DOHH2 (cell line): ENCODE data around the gene KLHDC8B.

Source experiments
- H3F3A ChIP-seq: fragments of 200-600 bp; sonication (generic), shearing (Covaris generic); 2 replicates; pipeline ENCODE4 v1.6.0; 2016; ENCODE audit warnings: antibody characterized with exemption, mild to moderate bottlenecking; ENCODE audit not compliant: control insufficient read depth, insufficient read depth
- H3K27ac ChIP-seq: fragments of 200-600 bp; sonication (generic); 2 replicates; pipeline ENCODE4 v1.5.1; 2014; ENCODE audit warnings: low read depth, mild to moderate bottlenecking, low read length, moderate library complexity
- H3K27me3 ChIP-seq: fragments of 200-600 bp; sonication (generic); 2 replicates; pipeline ENCODE4 v1.6.1; 2014; ENCODE audit warnings: mild to moderate bottlenecking, low read length, mixed read lengths; ENCODE audit not compliant: control insufficient read depth
- H3K36me3 ChIP-seq: fragments of 200-600 bp; sonication (generic); 2 replicates; pipeline ENCODE4 v1.6.1; 2014; ENCODE audit warnings: mild to moderate bottlenecking, low read length, moderate library complexity, mixed read lengths; ENCODE audit not compliant: control insufficient read depth
- H3K4me1 ChIP-seq: fragments of 200-600 bp; sonication (generic); 2 replicates; pipeline ENCODE4 v1.6.1; 2014; ENCODE audit warnings: mild to moderate bottlenecking, low read length, mixed read lengths; ENCODE audit not compliant: control insufficient read depth
- H3K4me2 ChIP-seq: fragments of 200-600 bp; sonication (generic); 2 replicates; pipeline ENCODE4 v1.6.0; 2014; ENCODE audit warnings: mild to moderate bottlenecking, low read length, moderate library complexity
- H3K4me3 ChIP-seq: fragments of 200-600 bp; sonication (generic); 2 replicates; pipeline ENCODE4 v1.5.1; 2014; ENCODE audit warnings: mild to moderate bottlenecking, low read length, mixed read lengths
- H3K79me2 ChIP-seq: fragments of 200-600 bp; sonication (generic); 2 replicates; pipeline ENCODE4 v1.6.1; 2014; ENCODE audit warnings: mild to moderate bottlenecking, low read length, mixed read lengths; ENCODE audit not compliant: control insufficient read depth
- H3K9me2 ChIP-seq: fragments of 200-600 bp; sonication (generic); replicated peaks from 2 replicates; pipeline ENCODE4 v1.6.1; 2014; ENCODE audit warnings: mild to moderate bottlenecking, low read length, mixed read lengths; ENCODE audit not compliant: control insufficient read depth
- H3K9me3 ChIP-seq: fragments of 200-600 bp; sonication (generic); 2 replicates; pipeline ENCODE4 v1.6.1; 2014; ENCODE audit warnings: antibody characterized with exemption, low read length, mixed read lengths; ENCODE audit not compliant: control insufficient read depth, insufficient read depth
- H4K20me1 ChIP-seq: fragments of 200-600 bp; sonication (generic); 2 replicates; pipeline ENCODE4 v1.6.0; 2014; ENCODE audit warnings: low read depth, mild to moderate bottlenecking, antibody characterized with exemption, low read length, moderate library complexity; ENCODE audit not compliant: control insufficient read depth, insufficient read depth
- EZH2phosphoT487 ChIP-seq: fragments of 200-600 bp; sonication (generic); IDR thresholded peaks from 2 replicates; pipeline ENCODE4 v1.6.1; 2017; ENCODE audit warnings: borderline replicate concordance, mild to moderate bottlenecking, antibody characterized with exemption, low read length, moderate library complexity, mixed read lengths
- TF ChIP-seq, protein P1 (sequence below): fragments of 200-600 bp; sonication (generic); IDR thresholded peaks from one replicate; pipeline ENCODE4 v1.5.1; 2014; ENCODE audit warnings: antibody characterized with exemption, mild to moderate bottlenecking, low read depth, low read length; ENCODE audit not compliant: poor library complexity, severe bottlenecking

Gene KLHDC8B

GRCh38 chr3:49151610-49152009 lies 19.8 kb upstream of the KLHDC8B start:
- Histone ChIP-seq H3K27ac (no peak overlapping the region), H3K9me3 (no peaks in the 10 kb centered on the region), H3K79me2 (no peaks in the 10 kb centered on the region), H3K27me3 (no peaks in the 10 kb centered on the region), H3F3A (no peaks in the 10 kb centered on the region), H4K20me1 (no peaks in the 10 kb centered on the region), H3K4me3 (no peak overlapping the region), H3K36me3 (no peaks in the 10 kb centered on the region), H3K9me2 (no peaks in the 10 kb centered on the region), H3K4me1 (no peaks in the 10 kb centered on the region), H3K4me2 (no peak overlapping the region)
- TF ChIP-seq EZH2phosphoT487 = no peak
- TF ChIP-seq, protein P1, sequence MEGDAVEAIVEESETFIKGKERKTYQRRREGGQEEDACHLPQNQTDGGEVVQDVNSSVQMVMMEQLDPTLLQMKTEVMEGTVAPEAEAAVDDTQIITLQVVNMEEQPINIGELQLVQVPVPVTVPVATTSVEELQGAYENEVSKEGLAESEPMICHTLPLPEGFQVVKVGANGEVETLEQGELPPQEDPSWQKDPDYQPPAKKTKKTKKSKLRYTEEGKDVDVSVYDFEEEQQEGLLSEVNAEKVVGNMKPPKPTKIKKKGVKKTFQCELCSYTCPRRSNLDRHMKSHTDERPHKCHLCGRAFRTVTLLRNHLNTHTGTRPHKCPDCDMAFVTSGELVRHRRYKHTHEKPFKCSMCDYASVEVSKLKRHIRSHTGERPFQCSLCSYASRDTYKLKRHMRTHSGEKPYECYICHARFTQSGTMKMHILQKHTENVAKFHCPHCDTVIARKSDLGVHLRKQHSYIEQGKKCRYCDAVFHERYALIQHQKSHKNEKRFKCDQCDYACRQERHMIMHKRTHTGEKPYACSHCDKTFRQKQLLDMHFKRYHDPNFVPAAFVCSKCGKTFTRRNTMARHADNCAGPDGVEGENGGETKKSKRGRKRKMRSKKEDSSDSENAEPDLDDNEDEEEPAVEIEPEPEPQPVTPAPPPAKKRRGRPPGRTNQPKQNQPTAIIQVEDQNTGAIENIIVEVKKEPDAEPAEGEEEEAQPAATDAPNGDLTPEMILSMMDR = no peak

GRCh38 chr3:49153349-49153912 lies 18.0 kb upstream of the KLHDC8B start:
- H3K9me2 ChIP-seq = no peaks in the 10 kb centered on the region
- H3K4me1 ChIP-seq = no peaks in the 10 kb centered on the region
- H3K9me3 ChIP-seq = no peaks in the 10 kb centered on the region
- no peaks in the 10 kb centered on the region for H3K36me3 ChIP-seq
- H3K27me3 ChIP-seq = no peaks in the 10 kb centered on the region
- no peak overlapping the region for H3K4me3 ChIP-seq
- TF ChIP-seq, protein P1 = no peak
- TF ChIP-seq EZH2phosphoT487 = no peak
- no peaks in the 10 kb centered on the region for H4K20me1 ChIP-seq
- no peak overlapping the region for H3K27ac ChIP-seq
- H3F3A ChIP-seq = no peaks in the 10 kb centered on the region
- H3K4me2 ChIP-seq = no peak overlapping the region
- no peaks in the 10 kb centered on the region for H3K79me2 ChIP-seq

DNA sequence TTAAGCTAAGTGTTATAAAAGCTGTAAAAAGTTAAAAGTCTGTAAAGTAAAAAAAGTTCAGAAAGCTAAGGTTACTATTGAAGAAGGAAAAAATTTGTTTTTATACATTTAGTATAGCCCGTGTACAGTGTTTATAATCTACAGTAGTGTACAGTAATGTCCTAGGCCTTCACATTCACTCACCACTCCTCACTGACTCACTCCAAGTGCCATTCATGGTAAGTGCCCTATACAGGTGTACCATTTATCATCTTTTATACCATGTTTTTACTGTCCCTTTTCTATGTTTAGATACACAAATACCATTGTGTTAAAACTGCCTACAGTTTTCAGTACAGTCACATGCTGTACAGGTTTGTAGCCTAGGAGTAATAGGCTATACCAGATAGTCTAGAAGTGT lies 14.1 kb upstream of the KLHDC8B start:
- Histone ChIP-seq H3K27ac (no peak overlapping the region), H3K4me3 (no peak overlapping the region), H3K4me2 (no peak overlapping the region), H3K4me1 (no peaks in the 10 kb centered on the region), H3K9me2 (no peaks in the 10 kb centered on the region), H3K9me3 (no peaks in the 10 kb centered on the region), H4K20me1 (no peaks in the 10 kb centered on the region), H3F3A (no peaks in the 10 kb centered on the region), H3K79me2 (peaks cover 5% of the 10 kb centered on the region; the same call in 1 of the 2 replicates), H3K36me3 (0 out of 2 replicates have a peak, but pooled peaks cover 7% of the 10 kb centered on the region), H3K27me3 (no peaks in the 10 kb centered on the region)
- no peak for TF ChIP-seq EZH2phosphoT487
- TF ChIP-seq, protein P1 = no peak
